ENCODE data around the gene TOPORS.
A peak's percentile ranks its signal among the peaks of the same experiment; 100 is the strongest.
"Not testable (repeated sequence)": the region's sequence is repeated elsewhere in the genome, so short reads cannot be mapped to it uniquely, and the experiment has no call there.

The TOPORS gene

DNA sequence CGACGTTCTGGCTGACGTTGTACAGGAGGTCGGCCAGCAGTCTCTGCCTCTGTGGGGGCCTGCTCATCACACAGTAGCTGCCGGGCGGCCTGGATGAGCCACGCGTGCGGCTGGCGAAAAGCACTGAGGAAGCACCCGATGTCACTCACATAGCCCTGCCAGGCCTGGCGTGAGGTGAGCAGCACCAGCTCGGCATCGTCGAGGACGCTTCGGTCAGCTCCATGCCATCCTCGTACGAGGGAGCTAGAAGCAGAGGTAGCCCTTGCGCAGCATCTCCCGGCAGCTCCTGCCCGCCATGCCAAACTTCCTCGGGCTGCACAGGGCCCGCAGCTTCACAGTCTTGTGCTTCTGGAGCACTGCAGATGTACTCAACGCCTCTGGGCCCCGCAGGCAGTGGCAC, 14.4 kb upstream of the TOPORS start:
- DNase-seq (ENCODE audit: low read depth in 2 of 2), result no peak

DNA sequence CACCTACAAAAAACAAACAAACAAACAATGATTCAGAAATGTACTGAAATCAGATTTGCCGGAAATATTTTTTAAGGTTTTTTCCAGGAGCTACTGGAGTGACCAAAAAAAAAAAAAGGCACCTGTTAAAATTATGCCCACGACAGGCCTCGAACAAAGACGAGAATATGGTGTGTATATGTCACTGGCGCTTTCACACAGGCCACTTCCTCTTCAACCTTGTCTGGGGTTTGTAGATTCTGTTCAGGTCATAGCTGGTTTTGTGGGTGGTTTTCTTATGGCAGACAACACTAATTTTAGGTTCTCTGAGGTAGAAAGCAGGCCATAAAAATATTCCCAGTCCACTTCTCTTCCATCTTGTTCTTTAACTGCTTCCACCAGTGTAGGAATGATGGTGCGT, 13.6 kb upstream of the TOPORS start:
- DNase-seq (ENCODE audit: low read depth in 2 of 2), result no peak

DNA sequence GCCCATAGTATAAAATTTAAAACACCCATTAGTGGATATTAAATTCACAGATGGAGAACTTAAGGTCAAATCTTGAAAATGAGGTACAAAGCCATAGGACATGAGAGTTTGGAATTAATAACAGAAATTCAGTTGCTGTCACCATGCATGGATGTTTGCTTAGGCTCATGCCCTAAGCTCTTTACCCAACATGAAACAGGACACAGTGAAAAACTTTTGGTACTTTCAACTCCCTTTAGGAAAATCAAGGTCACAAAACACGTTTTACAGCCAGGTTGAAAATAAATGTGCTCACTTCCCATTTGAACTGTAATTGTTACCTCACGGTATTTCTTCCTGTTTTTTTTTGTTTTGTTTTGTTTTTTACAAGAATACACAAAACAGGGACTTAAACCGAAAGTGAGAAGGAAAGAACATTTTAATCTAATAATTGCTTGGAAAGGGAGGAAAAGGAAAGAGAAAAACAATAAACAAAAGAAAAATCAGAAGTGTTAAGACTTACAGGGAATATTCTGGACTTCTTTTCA, 6.1 kb upstream of the TOPORS start:
- DNase-seq (ENCODE audit: low read depth in 2 of 2), result no peak

DNA sequence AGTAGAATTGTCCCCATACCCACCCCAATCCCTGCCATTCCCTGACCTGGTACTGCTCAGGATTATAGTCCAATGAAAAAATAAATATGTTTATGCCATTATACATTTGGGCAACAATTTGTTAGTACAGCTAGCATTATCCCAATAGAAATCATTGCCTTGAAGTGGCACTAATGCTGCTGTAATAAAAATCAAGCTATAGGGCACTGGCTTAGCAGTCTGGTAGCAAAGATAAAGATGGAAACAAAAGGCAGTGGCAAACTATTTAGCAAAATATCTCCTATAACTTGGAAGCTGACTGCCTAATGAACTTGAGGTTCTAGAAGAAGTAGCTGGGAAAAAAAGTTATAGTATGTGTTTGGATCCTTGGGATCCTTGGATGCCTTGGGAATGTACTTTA, 2.2 kb upstream of the TOPORS start:
- no peak for DNase-seq (ENCODE audit: low read depth in 2 of 2)

DNA sequence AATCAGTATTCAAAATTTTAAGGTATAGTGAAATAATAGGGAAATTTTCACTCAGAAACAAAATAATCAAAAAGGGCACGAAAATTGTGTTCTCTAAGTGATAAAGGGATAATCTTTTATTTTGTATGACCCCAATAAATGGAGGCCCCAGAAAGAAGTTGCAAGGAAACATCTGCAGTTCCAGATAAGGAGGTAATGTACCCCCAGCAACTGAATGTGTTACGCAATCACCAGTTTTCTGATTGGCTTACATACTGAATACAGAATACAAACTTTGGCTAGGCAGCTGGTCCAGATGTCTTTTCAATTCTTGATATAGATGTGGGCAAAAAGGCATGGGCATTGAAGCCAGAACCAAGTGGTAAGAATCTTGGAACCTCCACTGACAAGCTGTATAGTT, 1.7 kb upstream of the TOPORS start:
- no peak for DNase-seq (ENCODE audit: low read depth in 2 of 2)

DNA sequence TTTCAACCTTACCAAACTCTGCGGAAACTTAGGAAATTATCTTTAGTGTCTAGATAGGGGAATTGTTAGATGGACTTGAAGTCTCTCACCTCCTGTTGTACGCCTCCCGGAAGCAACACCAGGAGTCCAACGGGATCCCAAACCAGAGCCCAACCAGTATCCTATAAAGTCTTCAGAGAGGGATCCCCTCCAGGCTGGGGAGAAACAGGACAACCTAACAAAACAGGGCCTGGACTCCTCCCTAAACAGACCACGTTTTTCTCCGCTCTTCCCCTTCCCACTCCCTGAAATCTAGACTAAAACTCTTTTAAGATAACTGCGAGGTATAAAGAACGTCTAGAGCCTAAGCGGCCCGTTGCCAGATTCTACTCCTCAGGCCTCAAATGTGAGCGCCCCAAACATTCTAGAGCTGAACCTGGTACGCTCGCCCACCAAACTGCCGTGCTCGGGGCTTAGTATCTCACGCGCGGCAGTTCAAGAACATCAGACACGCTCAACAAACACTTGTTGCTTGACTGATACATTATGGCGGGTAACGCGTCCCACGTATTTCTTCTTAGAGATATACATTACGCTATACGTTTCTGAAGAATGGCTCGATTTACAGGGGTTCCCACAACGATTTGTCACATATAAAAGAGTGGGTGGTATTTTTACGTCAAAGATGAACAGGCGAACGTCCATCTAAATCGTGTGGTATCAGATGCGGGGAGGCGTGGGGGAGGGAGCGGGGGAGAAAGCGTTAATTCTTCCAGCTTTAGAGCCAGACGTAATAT, 922 bp downstream of the TOPORS start:
- peak in 1 of 2 donors; percentile 32 for DNase-seq (ENCODE audit: low read depth in 2 of 2)

DNA sequence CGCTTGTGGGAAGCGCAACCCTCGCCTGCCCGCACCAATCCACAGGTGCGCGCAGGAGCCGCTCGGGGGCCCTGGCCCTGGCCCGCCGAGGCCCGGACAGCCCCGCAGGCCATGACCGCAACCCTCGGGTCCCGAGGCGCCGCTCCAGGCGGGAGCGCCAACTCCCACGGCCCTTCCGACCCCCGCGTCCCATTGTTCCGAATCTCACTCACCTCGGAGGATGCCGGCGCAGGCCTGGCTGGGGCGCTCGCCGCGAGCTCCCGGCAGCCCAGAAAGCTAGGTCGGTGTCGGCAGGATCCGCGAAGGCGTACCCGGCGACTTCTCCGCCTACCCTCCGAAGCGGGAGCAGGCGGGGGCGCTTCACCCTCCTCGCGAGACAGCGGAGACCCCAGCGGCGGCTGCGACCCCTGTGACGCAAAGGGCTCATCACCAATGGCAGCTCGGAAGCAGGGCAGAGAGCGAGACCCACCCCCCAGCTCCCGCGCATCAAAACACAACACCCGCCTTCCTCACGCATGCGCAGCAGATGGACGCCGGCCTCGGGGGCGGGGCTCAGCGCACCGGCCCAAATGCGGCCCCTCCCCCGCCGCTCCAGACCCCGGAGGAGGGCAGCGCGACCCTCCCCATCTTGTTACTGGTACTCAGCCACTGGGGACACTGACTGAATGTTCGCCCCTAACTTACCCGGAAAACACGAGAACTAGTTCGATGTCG, 1.7 kb downstream of the TOPORS start:
- DNase-seq (ENCODE audit: low read depth in 2 of 2), result peak; percentile 84 to 88

DNA sequence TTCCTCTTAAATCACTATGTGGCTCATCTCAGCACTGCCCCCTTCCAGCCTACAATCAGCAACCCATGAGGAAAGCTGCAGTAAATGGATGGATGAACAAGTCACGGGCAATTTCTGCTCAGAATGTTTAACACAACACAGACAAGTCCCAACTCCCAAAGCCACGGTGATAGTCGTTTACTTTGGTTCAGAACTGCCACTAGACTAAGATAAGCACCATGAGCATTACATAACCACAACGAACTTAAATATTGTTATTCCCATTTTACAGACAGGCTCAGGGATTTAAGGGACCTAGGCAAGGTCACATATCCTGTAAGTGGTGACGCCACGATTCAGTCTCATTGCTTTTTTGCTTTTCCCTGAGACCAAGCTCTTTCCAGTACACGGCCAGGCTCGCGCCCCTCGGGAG, 2.2 kb downstream of the TOPORS start:
- no peak for DNase-seq (ENCODE audit: low read depth in 2 of 2)

DNA sequence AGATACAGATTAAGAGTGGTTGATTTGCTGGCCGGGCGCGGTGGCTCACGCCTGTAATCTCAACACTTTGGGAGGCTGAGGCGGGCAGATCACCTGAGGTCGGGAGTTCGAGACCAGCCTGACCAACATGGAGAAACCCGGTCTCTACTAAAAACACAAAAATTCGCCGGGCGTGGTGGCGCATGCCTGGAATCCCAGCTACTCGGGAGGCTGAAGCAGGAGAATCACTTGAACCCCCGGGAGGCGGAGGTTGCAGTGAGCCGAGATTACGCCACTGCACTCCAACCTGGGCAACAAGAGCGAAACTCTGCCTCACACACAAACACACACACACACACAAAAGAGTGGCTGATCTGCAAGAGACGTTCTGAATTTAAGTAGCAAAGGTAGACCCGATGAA, 4.2 kb downstream of the TOPORS start:
- not testable (repeated sequence) for DNase-seq (ENCODE audit: low read depth in 2 of 2)

DNA sequence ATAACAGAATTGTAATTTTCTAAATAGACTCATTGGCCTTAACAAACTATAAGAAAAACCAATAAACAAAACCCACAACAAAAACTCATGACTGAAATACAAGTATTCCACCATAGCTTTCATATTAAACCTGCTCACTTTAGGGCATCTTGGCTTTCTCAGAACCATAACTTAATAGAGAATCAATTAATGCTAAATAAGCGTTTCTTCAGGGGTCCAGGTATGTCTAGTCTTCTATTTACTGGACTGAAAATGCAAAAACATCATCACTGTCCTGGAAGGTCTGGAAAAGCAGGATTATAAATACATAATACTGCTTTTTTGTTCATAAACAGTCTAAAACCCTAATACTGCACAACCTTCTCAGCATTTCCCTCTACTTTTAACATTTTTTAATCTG, 6.5 kb downstream of the TOPORS start:
- DNase-seq (ENCODE audit: low read depth in 2 of 2), result no peak

DNA sequence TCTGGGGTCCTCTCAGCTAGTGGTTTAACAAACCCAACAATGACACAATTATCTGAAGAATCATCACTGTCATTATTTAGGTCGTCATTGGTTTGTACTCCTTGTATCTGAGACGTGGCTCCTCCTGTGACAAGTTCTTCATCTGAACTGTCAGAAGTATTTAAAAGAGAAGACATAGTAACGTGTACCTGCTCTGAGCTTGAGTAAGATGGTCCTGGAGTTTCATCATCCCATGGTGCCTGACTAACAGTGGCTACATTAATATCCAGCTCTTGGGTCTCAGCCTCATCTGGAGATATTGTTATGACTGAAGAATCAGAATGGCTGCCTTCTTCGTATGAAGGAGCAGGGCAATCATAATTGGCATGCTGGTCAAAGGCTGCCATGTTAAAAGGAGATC, 9.3 kb downstream of the TOPORS start:
- no peak for DNase-seq (ENCODE audit: low read depth in 2 of 2)

DNA sequence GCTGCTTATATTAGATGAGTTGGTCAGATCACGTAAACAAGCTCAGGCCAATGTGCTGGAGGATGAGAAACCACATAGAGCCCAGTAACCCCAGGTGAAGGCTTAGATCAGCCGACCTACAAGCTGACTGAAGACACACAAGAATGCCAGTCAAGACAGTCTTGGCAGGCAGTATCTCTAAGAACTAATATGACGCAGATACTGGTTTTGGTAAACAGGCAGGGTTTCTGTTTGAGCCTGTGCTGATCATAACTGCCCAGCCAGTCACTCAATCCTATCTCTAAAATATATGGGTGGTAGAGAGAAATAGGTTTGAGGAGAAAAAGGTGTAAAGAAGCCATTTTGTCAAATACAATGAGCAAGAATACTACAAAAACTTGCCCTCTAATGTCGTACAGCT, 18.6 kb downstream of the TOPORS start:
- no peak for DNase-seq (ENCODE audit: low read depth in 2 of 2)

DNA sequence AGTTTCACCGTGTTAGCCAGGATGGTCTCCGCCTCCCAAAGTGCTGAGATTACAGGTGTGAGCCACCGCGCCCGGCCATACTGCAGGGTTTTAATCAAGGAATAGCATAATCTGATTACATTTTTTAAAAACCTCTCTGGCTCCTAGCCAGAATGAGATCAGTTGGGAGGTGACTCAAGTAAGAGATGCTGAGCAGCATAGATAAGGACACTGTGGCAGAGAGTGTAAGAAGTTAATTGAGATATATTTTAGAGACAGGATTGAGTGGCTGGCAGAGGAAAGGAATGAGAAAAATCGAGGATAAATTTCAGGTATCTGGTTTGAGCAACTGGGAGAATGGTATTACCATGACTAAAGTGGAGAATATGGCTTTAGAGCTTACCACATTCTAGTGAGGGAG, 19.1 kb downstream of the TOPORS start:
- DNase-seq (ENCODE audit: low read depth in 2 of 2), result no peak

DNA sequence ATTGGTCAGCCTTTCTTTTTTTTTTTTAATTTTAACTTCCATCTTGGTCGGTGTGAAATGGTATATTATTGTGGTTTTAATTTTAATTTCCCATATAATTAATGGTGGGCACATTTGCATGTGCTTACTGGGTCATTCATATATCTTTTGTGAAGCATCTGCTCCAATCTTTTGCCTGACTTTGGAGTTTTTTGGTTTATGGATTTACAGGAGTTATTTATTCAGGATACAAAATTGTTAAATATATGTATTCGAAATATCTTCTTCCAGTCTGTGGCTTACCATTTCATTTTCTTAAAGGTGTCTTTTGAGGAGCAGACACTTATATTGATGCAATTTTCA, 25.7 kb downstream of the TOPORS start:
- no peak for DNase-seq (ENCODE audit: low read depth in 2 of 2)

DNA sequence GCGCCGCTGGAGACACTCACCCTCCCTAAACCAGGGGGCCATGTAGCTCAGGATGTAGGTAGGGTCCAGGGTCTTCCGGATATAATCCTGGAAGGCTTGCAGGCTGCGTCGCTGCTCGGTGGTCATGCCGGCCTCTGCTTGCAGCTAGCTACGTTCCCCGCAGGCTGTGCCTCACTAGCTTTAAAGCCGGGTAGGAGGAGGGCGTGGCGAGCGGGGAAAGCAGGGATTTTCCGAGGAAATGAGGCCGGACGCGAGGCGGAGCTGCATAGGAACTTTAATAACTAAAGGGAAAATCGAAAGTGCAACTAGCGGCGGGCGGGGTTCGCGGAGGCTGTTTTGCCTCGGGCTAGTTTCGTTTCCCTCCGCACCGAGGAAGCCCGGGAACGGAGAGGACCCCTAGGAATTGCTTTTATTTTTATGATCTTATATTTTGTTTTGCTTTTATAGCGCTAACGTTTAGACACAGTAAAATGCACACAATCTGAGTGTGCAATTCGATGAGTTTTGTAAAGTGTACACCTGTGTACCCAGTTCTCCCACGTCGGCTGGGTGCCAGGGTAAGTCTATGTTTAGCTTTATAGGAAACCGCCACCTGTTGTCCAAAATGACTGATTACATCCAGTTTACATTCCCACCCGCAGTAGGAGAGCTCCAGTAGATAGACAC, 26.2 kb downstream of the TOPORS start, which contains the start of gene RIGI:
TSS of gene RIGI (minus strand) at position 156 of the 666 bp plus-strand sequence. CDS start at position 126, 30 bp downstream.
- DNase-seq (ENCODE audit: low read depth in 2 of 2), result peak; percentile 34 to 48

DNA sequence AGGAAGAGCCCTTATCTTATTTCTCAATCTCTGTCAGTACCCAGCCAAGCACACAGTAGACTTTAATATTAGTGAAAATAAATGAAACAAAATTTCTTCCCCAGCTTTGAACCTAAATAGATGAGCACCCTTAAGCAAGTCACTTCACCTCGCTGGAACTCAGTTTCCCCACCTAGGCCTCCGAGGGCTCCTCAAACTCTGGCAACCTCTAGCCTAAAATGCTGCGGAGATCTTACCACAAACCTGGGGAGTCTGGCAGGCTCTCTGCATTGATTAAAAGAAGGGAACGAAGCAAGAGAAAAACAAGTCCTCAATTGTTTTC, 26.7 kb downstream of the TOPORS start:
- DNase-seq (ENCODE audit: low read depth in 2 of 2), result no peak

DNA sequence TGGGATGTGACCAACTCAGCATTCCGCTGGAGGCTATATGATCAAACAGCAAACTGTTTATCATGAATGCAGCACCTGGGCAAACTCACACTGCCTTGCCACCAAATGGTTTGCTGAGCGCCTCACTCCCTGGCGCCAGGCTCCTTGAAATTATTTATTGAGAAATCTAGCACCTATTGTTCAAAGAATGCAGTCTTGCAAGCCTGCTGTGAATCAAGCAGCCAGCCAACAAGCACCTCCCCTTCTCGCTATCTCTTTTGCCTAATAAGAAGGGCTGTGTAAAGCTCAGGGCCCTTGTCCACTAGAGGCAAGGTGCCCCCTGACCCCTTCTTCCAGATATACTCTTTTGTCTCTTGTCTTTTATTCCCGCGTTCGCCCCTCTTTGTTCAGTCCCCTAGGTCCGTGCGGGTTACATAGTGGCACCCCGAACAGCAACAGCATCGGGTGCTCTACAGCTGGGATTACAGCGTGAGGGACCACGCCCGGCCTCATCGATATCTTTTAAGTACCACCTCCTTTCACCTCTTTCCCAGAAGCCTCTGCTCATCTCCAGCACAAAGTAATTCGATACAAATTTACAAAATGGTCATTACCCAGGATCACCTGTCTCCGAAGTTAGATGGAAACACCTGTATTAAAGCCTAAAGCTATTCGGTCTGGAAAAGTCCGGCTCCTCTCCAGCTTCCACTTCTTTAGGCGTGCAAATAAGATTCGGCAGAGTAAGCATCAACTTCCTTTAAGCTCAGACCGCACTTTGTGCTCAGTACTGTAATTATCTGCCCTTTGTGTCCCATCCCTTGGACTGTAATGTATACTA, 27.3 kb downstream of the TOPORS start:
- no peak for DNase-seq (ENCODE audit: low read depth in 2 of 2)

DNA sequence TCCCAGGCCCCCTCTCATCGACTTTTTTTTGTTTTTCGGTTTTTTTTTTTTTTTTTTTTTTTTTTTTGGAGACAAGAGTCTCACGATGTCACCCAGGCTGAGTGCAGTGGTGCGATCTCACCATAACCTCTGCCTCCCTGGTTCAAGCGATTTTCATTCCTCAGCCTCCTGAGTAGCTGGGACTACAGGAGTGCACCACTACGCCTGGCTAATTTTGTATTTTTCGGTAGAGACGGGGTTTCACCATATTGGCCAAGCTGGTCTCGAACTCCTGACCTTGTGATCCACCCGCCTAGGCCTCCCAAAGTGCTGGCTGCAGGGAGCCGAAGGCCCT, 27.9 kb downstream of the TOPORS start:
- DNase-seq (ENCODE audit: low read depth in 2 of 2), result not testable (repeated sequence)

DNA sequence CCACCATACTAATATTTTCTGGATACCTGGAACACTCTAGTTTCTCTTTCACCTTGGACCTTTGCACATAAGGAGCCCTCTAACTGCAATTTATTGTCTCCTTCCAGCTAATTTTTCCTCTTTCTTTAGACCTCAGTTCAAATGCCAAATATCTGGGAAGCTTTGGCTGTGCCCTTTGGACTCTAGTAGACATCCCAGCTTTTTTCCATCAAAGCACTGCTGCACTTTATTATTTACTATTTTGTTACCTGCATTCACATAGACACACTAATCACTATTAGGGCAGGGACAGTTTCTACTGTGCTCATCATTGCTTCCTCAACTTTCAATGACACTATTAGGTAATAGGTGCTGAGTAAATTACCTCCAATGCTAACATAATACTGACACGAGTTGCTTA, 28.5 kb downstream of the TOPORS start:
- DNase-seq (ENCODE audit: low read depth in 2 of 2), result no peak

DNA sequence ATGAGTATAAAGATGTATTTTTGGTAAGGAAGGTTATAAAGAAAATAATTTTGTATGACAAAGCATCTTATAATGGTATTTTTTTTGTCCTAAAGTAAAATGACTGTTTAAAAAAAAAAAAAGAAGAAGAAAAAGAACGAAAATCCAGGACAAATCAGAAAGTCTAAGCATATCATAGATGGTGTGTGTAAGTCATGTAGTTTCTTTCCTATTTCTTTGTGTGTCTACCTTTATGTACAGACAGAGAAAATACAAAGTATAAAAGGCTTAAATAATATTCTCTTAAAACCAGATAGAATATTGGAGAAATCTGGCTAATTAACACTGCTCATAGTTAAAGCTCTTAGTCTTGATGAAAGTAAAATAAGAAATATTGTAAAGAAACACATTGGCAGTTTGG, 34.1 kb downstream of the TOPORS start:
- no peak for DNase-seq (ENCODE audit: low read depth in 2 of 2)

DNA sequence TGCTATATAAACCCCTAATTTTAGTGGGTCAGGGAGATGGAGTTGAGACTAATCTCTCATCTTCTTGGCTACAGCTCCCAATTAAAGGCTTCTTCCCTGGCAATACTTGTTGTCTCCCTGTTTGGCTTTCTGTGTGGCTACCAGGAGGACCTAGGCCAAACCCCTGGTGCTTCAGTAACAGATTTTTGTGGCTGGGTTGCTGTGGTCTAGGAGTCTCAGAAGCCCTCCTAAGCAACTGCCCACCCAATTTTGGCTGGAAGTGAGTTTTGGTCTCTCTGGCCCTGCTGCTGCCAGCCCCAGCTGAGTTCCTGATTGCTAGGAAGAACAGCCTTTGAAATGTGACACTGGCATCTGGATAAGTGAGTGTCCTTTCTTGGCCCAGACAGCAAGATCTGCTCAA, 36.1 kb downstream of the TOPORS start:
- DNase-seq (ENCODE audit: low read depth in 2 of 2), result no peak

DNA sequence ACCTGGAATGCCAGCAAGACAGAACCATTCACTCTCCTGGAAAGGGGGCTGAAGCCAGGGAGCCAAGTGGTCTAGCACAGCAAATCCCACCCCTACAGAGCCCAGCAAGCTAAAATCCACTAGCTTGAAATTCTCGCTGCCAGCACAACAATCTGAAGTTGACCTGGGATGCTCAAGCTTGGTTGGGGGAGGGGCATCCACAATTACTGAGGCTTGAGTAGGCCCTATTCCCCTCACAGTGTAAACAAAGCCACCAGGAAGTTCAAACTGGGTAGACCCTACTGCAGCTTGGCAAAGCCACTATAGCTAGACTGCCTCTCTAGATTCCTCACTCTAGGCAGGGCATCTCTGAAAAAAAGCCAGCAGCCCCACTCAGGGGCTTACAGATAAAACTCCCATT, 43.7 kb downstream of the TOPORS start:
- DNase-seq (ENCODE audit: low read depth in 2 of 2), result no peak
